Parathyroid adenoma (tissue), 2 donors: Measurements from ENCODE around the gene WFDC8.

Experiments used
- H2AFZ ChIP-seq: fragments of 300-600 bp; sonication (generic); one replicate; pipeline ENCODE4 v1.7.0; 2017; ENCODE audit warnings: antibody characterized with exemption, mild to moderate bottlenecking
- H3K27ac ChIP-seq: fragments of 300-600 bp; sonication (generic); one replicate; pipeline ENCODE4 v1.7.0; 2017
- H3K27me3 ChIP-seq: fragments of 300-600 bp; sonication (generic); one replicate; pipeline ENCODE4 v1.7.0; 2017; ENCODE audit warnings: low read length; ENCODE audit not compliant: control insufficient read depth, insufficient read depth
- H3K36me3 ChIP-seq: fragments of 300-600 bp; sonication (generic); one replicate; pipeline ENCODE4 v1.7.0; 2017; ENCODE audit warnings: low read length; ENCODE audit not compliant: control insufficient read depth, insufficient read depth
- H3K4me1 ChIP-seq: fragments of 300-600 bp; sonication (generic); one replicate; pipeline ENCODE4 v1.7.0; 2017; ENCODE audit warnings: control low read depth
- H3K4me2 ChIP-seq: fragments of 300-600 bp; sonication (generic); one replicate; pipeline ENCODE4 v1.7.0; 2017; ENCODE audit warnings: low read length
- H3K4me3 ChIP-seq: fragments of 300-600 bp; sonication (generic); one replicate; pipeline ENCODE4 v1.7.0; 2017; ENCODE audit warnings: low read depth, low read length
- H3K79me2 ChIP-seq: fragments of 300-600 bp; sonication (generic); one replicate; pipeline ENCODE4 v1.7.0; 2017; ENCODE audit warnings: control low read depth
- H3K9ac ChIP-seq: fragments of 300-600 bp; sonication (generic); one replicate; pipeline ENCODE4 v1.7.0; 2017; ENCODE audit warnings: mild to moderate bottlenecking
- H3K9me3 ChIP-seq: fragments of 300-600 bp; sonication (generic); one replicate; pipeline ENCODE4 v1.7.0; 2017; ENCODE audit warnings: low read length; ENCODE audit not compliant: control insufficient read depth
- CTCF ChIP-seq: fragments of 300-600 bp; sonication (generic); IDR thresholded peaks from one replicate; pipeline ENCODE4 v1.7.0; 2017; ENCODE audit warnings: antibody characterized with exemption, mild to moderate bottlenecking
- donor health status: primary hyperparathyroidism.

WFDC8 gene

GRCh38 chr20:45503403-45503802 is 75.7 kb downstream of the WFDC8 start:
- Histone ChIP-seq H3K27ac (no peak overlapping the region), H3K36me3 (no peaks in the 10 kb centered on the region), H3K79me2 (no peaks in the 10 kb centered on the region), H2AFZ (no peak overlapping the region), H3K27me3 (no peaks in the 10 kb centered on the region), H3K4me2 (no peak overlapping the region), H3K4me3 (no peak overlapping the region), H3K9ac (no peak overlapping the region), H3K9me3 (no peaks in the 10 kb centered on the region), H3K4me1 (no peaks in the 10 kb centered on the region)
- TF ChIP-seq CTCF = no peak

- Histone ChIP-seq H3K9me3 (no peaks in the 10 kb centered on the region), H3K79me2 (no peaks in the 10 kb centered on the region), H2AFZ (no peak overlapping the region), H3K36me3 (no peaks in the 10 kb centered on the region), H3K9ac (no peak overlapping the region), H3K4me2 (no peak overlapping the region), H3K27ac (no peak overlapping the region), H3K4me3 (no peak overlapping the region), H3K27me3 (no peaks in the 10 kb centered on the region), H3K4me1 (no peaks in the 10 kb centered on the region)
- no peak for TF ChIP-seq CTCF
Measured at GRCh38 chr20:45502561-45502960, 76.5 kb downstream of the WFDC8 start.
